Lung (tissue), 12 donors: ENCODE results near the gene EPHB1. TPM values are rescaled to one million over a fixed set of nuclear protein-coding genes. Genes with fewer than 3 reads are reported as not detected.

ENCODE experiments used
- ATAC-seq: fragments of 200-7000 bp; cut with Tn5 transposase; one replicate; pipeline ENCODE4 v1.9.1; 2020; ENCODE audit warnings: moderate number of reproducible peaks; ENCODE audit not compliant: insufficient read depth, low FRiP score
- DNase-seq, 3 donors: peaks; one replicate each; pipeline ENCODE4 v3.0.0-alpha.2; 2013 to 2017
- H3K27ac ChIP-seq, 2 donors: one replicate each; pipeline ENCODE4 v1.5.1; 2013; ENCODE audit warnings: mild to moderate bottlenecking in 2 of 2, moderate library complexity in 2 of 2, control low read depth in 1 of 2, inconsistent platforms in 1 of 2, low read depth in 1 of 2, low read length in 1 of 2
- H3K27me3 ChIP-seq, 3 donors: one replicate each; pipeline ENCODE4 v1.5.1; 2013; ENCODE audit warnings: low read length in 2 of 3; ENCODE audit not compliant: control insufficient read depth in 3 of 3, insufficient read depth in 3 of 3
- H3K36me3 ChIP-seq, 4 donors: one replicate each; pipeline ENCODE4 v1.5.1; 2013; ENCODE audit warnings: low read length in 4 of 4, mild to moderate bottlenecking in 1 of 4, moderate library complexity in 1 of 4; ENCODE audit not compliant: control insufficient read depth in 4 of 4, insufficient read depth in 4 of 4
- H3K4me1 ChIP-seq, 5 donors: one replicate each; pipeline ENCODE4 v1.5.1; 2013; ENCODE audit warnings: low read length in 5 of 5, mild to moderate bottlenecking in 2 of 5, moderate library complexity in 1 of 5; ENCODE audit not compliant: control insufficient read depth in 5 of 5, insufficient read depth in 5 of 5
- H3K4me3 ChIP-seq: one replicate; pipeline ENCODE4 v1.5.1; 2013; ENCODE audit warnings: mild to moderate bottlenecking, control low read depth, moderate library complexity
- H3K9ac ChIP-seq, 2 donors: one replicate each; pipeline ENCODE4 v1.5.1; 2013; ENCODE audit warnings: low read length in 2 of 2, control low read depth in 1 of 2; ENCODE audit not compliant: insufficient read depth in 1 of 2
- H3K9me3 ChIP-seq, 4 donors: one replicate each; pipeline ENCODE4 v1.5.1; 2013; ENCODE audit warnings: low read length in 3 of 4, mild to moderate bottlenecking in 1 of 4, moderate library complexity in 1 of 4; ENCODE audit not compliant: control insufficient read depth in 4 of 4, insufficient read depth in 3 of 4
- CTCF ChIP-seq: IDR thresholded peaks from 2 replicates; pipeline ENCODE4 v1.5.1; 2012; ENCODE audit warnings: mild to moderate bottlenecking; ENCODE audit errors: control extremely low read depth, extremely low read depth
- WGBS, 2 donors: extraction: QIAGEN DNeasy Blood & Tissue Kit; methylation state at CpG; one replicate each; pipeline ENCODE4 v1.1.7; 2013; 5-methylcytosine and 5-hydroxymethylcytosine counted together
- polyA plus RNA-seq, 2 donors: library from polyadenylated mRNA; stranded (reverse); fragments of 200-250 nt; gene quantifications; one replicate each; pipeline ENCODE4 v1.2.1, GENCODE V29; 2013
- total RNA-seq, 2 donors: library from RNA; depleted of rRNA in 1 of 2; stranded (reverse); fragments of >200 nt in 1 of 2; gene quantifications; one replicate each; pipeline ENCODE4 v1.2.1, GENCODE V29; 2014 to 2021
- donor health status: control.
- donor health status: control.
- donor health status: Bipolar disorder and iron deficiency.
- donor health status: healthy.
- donor health status: DM: yes; HTN: yes; CAD: no.

EPHB1 gene
- total and polyA plus RNA-seq, 4 donors: 0.30 to 6.3 (median 2.1) TPM

- 43 to 51% methylated on average over 2 of the region's 2 CpGs for WGBS, 2 donors
- H3K9me3 ChIP-seq: no peaks in the 10 kb centered on the region
- H3K27me3 ChIP-seq: no peaks in the 10 kb centered on the region
- H3K36me3 ChIP-seq: no peaks in the 10 kb centered on the region
- H3K4me3 ChIP-seq: no peak overlapping the region
- ATAC-seq (no peak), DNase-seq (no peak)
- H3K4me1 ChIP-seq: no peaks in the 10 kb centered on the region
- TF ChIP-seq CTCF: no peak
- H3K27ac ChIP-seq: no peak overlapping the region
- no peak overlapping the region for H3K9ac ChIP-seq
Measured at GRCh38 chr3:135159681-135160247, 364.7 kb downstream of the EPHB1 start.

DNA sequence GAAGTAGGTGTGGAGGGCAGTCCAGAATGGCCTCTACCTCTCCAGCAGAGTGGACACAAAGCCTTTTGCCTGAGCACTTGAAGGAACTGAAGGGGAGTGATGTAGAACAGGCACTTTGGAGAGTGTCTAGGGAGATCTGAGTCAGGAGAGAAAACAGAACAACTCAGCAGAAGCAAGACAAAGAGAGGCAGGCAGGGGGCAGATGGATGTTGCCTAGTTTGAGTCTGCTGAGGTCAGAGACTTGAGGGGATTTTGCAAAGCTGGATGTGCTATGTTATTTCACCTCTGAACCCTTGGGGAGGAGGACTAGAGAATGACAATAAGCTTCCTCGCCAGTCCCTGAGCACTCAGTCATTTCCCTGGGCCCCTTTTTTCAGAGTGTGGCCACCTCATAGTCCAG, 366.4 kb downstream of the EPHB1 start:
- 71 to 83% methylated on average over 1 of the region's 1 CpG for WGBS, 2 donors
- H3K27me3 ChIP-seq: no peaks in the 10 kb centered on the region
- no peak for DNase-seq

DNA sequence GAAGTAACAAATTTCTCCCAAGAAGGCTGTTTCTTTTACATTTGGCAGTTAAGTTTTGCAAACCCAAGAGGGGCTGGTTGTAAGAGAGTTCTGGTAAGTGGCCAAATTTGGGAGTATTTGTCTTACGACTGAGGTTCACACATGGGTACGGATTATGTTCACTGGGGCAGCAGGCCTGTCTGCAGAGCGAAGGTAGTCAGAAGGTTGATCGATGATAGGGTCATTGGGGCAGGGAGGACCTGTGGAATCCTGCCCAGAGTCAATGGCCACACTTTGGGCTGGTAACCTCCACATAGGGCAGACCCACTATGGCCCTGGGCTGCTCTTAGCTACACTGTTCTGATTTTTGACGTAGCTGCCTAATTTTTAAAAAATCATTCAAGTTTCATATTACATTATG, 368.6 kb downstream of the EPHB1 start:
- Histone ChIP-seq H3K4me1 (no peaks in the 10 kb centered on the region), H3K9me3 (peaks cover 0 to 3% (median 0%) of the 10 kb centered on the region in 4 donors), H3K27ac (no peak overlapping the region), H3K4me3 (no peak overlapping the region), H3K27me3 (no peaks in the 10 kb centered on the region), H3K36me3 (no peaks in the 10 kb centered on the region), H3K9ac (no peak overlapping the region)
- no peak for DNase-seq
- ATAC-seq: no peak
- WGBS, 2 donors: 91% methylated on average over 5 of the region's 5 CpGs
- no peak for TF ChIP-seq CTCF

More for the DNA sequence above, 366.4 kb downstream of the EPHB1 start:
- TF ChIP-seq CTCF: no peak
- Histone ChIP-seq H3K4me1 (no peaks in the 10 kb centered on the region), H3K27ac (no peak overlapping the region), H3K9me3 (no peaks in the 10 kb centered on the region), H3K9ac (no peak overlapping the region), H3K4me3 (no peak overlapping the region), H3K36me3 (no peaks in the 10 kb centered on the region)
- ATAC-seq: no peak

- ATAC-seq (no peak), DNase-seq (no peak)
- Histone ChIP-seq H3K36me3 (no peaks in the 10 kb centered on the region), H3K4me1 (peaks cover 0 to 3% (median 0%) of the 10 kb centered on the region in 5 donors), H3K27ac (no peak overlapping the region), H3K4me3 (no peak overlapping the region), H3K9me3 (peaks cover 0 to 5% (median 0%) of the 10 kb centered on the region in 4 donors), H3K27me3 (no peaks in the 10 kb centered on the region), H3K9ac (no peak overlapping the region)
- WGBS, 2 donors: 84 to 89% methylated on average over 5 of the region's 5 CpGs
- no peak for TF ChIP-seq CTCF
Measured at GRCh38 chr3:135165260-135165659, 370.2 kb downstream of the EPHB1 start.
